OCI-LY7 (cell line): Measurements from ENCODE around the gene EIF4G2. TPM values are rescaled to one million over a fixed set of nuclear protein-coding genes. Genes with fewer than 3 reads are reported as not detected.
"Not testable (repeated sequence)": the region's sequence is repeated elsewhere in the genome, so short reads cannot be mapped to it uniquely, and the experiment has no call there.

Source experiments
- BruUV-seq: library from RNA; stranded (reverse); fragments of 400-500 nt; replicated peaks from 2 replicates; lab custom pipeline; 2021; lab: Mats Ljungman, UMichigan
- CTCF ChIA-PET: fragments of 300-600 bp; sonication (Branson Sonifier 250); formaldehyde crosslinking; loops from one replicate; lab custom pipeline; 2022; ENCODE audit warnings: antibody characterized with exemption; ENCODE audit not compliant: unreplicated experiment; lab: Charles Lee
- POLR2A ChIA-PET: fragments of 300-600 bp; sonication (Branson Sonifier 250); formaldehyde crosslinking; loops from one replicate; lab custom pipeline; 2022; ENCODE audit warnings: antibody characterized with exemption; lab: Charles Lee
- DNase-seq: peaks from one replicate; pipeline ENCODE4 v3.0.0-alpha.2; 2015; ENCODE audit warnings: low spot score
- H2AFZ ChIP-seq: fragments of 200-600 bp; sonication (generic), shearing (Covaris generic); 2 replicates; pipeline ENCODE4 v1.6.1; 2014; ENCODE audit warnings: mild to moderate bottlenecking, antibody characterized with exemption, low read length, moderate library complexity
- H3K27ac ChIP-seq: fragments of 200-600 bp; sonication (generic); 2 replicates; pipeline ENCODE4 v1.5.1; 2014; ENCODE audit warnings: mixed run types, low read depth, mild to moderate bottlenecking, moderate library complexity, low read length, inconsistent platforms; ENCODE audit not compliant: poor library complexity, severe bottlenecking
- H3K36me3 ChIP-seq: fragments of 200-600 bp; sonication (generic); 2 replicates; pipeline ENCODE4 v1.6.1; 2014; ENCODE audit warnings: mild to moderate bottlenecking, antibody characterized with exemption, low read length, moderate library complexity, mixed read lengths; ENCODE audit not compliant: insufficient read depth
- H3K4me1 ChIP-seq: fragments of 200-600 bp; sonication (generic); 2 replicates; pipeline ENCODE4 v1.5.1; 2014; ENCODE audit warnings: mild to moderate bottlenecking, low read length; ENCODE audit not compliant: insufficient read depth, poor library complexity, severe bottlenecking
- H3K4me2 ChIP-seq: fragments of 200-600 bp; sonication (generic); 2 replicates; pipeline ENCODE4 v1.6.1; 2014; ENCODE audit warnings: mild to moderate bottlenecking, low read length
- H3K4me3 ChIP-seq: fragments of 200-600 bp; sonication (generic); 2 replicates; pipeline ENCODE4 v1.5.1; 2014; ENCODE audit warnings: mild to moderate bottlenecking, low read depth, low read length; ENCODE audit not compliant: poor library complexity, severe bottlenecking
- H3K79me2 ChIP-seq: fragments of 200-600 bp; sonication (generic); 2 replicates; pipeline ENCODE4 v1.6.1; 2016; ENCODE audit warnings: low read depth, mild to moderate bottlenecking, low read length, moderate library complexity, mixed read lengths; ENCODE audit not compliant: insufficient read depth
- H3K9me2 ChIP-seq: fragments of 200-600 bp; sonication (generic); 2 replicates; pipeline ENCODE4 v1.6.1; 2016; ENCODE audit warnings: mild to moderate bottlenecking, low read length, mixed read lengths; ENCODE audit not compliant: insufficient read depth
- H3K9me3 ChIP-seq: fragments of 200-600 bp; sonication (generic); 2 replicates; pipeline ENCODE4 v1.6.1; 2014; ENCODE audit warnings: mild to moderate bottlenecking, mixed run types, low read length, mixed read lengths
- H4K20me1 ChIP-seq: fragments of 200-600 bp; sonication (generic); 2 replicates; pipeline ENCODE4 v1.6.1; 2014; ENCODE audit warnings: mild to moderate bottlenecking, antibody characterized with exemption, low read length, moderate library complexity, mixed read lengths; ENCODE audit not compliant: insufficient read depth
- CTCF ChIP-seq: fragments of 200-600 bp; sonication (generic); conservative IDR thresholded peaks from 2 replicates; pipeline ENCODE4 v1.5.1; 2014; ENCODE audit warnings: mild to moderate bottlenecking, antibody characterized with exemption, low read length, moderate library complexity, mixed read lengths
- EZH2phosphoT487 ChIP-seq: fragments of 200-600 bp; sonication (generic); IDR thresholded peaks from 2 replicates; pipeline ENCODE4 v1.6.1; 2018; ENCODE audit warnings: low read depth, borderline replicate concordance, mild to moderate bottlenecking, mixed run types, antibody characterized with exemption, low read length, moderate library complexity, mixed read lengths
- intact Hi-C: fragments of 100-400 bp; cut with micrococcal nuclease; formaldehyde crosslinking; loops from one replicate; pipeline ENCODE4 v1.10.0; 2022; ENCODE audit not compliant: unreplicated experiment
- total RNA-seq, 2 experiments: library from RNA; depleted of rRNA in 1 of 2; stranded (reverse); fragments of >200 nt in 1 of 2; shearing (Covaris generic) in 1 of 2; gene quantifications; 2 replicates each; pipeline ENCODE4 v1.2.3, GENCODE V29; 2014 to 2022

Gene EIF4G2
- total RNA-seq, 2 experiments from 2014 or later, result 317 to 502 TPM

- intact Hi-C loops, result no loop called here
- DNase-seq, result no peak
- Histone ChIP-seq H3K4me1 (peaks cover 5% of the 10 kb centered on the region), H3K4me2 (no peak overlapping the region), H3K79me2 (no peaks in the 10 kb centered on the region), H3K9me3 (no peaks in the 10 kb centered on the region), H3K4me3 (no peak overlapping the region), H3K9me2 (no peaks in the 10 kb centered on the region), H2AFZ (no peak overlapping the region), H3K27ac (no peak overlapping the region), H4K20me1 (no peaks in the 10 kb centered on the region), H3K36me3 (peaks cover under 1% of the 10 kb centered on the region)
- CTCF ChIA-PET, result no interaction called here
- BruUV-seq, result no TSS peak
- no peak for TF ChIP-seq CTCF
- TF ChIP-seq EZH2phosphoT487, result no peak
- POLR2A ChIA-PET, result interaction anchor here (1.1 to 1.5 kb wide), 3 partner anchors 14 to 16 kb away, joined by 3 to 4 read pairs (median 3); partner anchors contain the start of gene ZBED5
Measured at GRCh38 chr11:10844356-10844755, 35.6 kb upstream of the EIF4G2 start.

- Histone ChIP-seq H3K27ac (no peak overlapping the region), H3K36me3 (no peaks in the 10 kb centered on the region), H3K9me3 (no peaks in the 10 kb centered on the region), H4K20me1 (no peaks in the 10 kb centered on the region), H2AFZ (no peak overlapping the region), H3K79me2 (no peaks in the 10 kb centered on the region), H3K9me2 (no peaks in the 10 kb centered on the region), H3K4me1 (peaks cover 5% of the 10 kb centered on the region), H3K4me3 (no peak overlapping the region), H3K4me2 (no peak overlapping the region)
- ChIA-PET CTCF (no interaction called here), POLR2A (interaction anchor here (0.5 to 2.5 kb wide), 4 partner anchors 9 to 84 kb away, joined by 3 to 10 read pairs (median 5); no protein-coding TSS in a partner anchor)
- DNase-seq, result no peak
- no TSS peak for BruUV-seq
- no peak for TF ChIP-seq EZH2phosphoT487
- TF ChIP-seq CTCF, result no peak
- intact Hi-C loops, result no loop called here
Measured at GRCh38 chr11:10838881-10839280, 30.2 kb upstream of the EIF4G2 start.

GRCh38 chr11:10838083-10838482 lies 29.4 kb upstream of the EIF4G2 start:
- intact Hi-C loops, result no loop called here
- H3K79me2 ChIP-seq, result no peaks in the 10 kb centered on the region
- CTCF ChIA-PET, result interaction anchor here (1.0 kb wide), 1 partner anchor 13 kb away, joined by 5 read pairs; no protein-coding TSS in a partner anchor

GRCh38 chr11:10836884-10837283 lies 28.2 kb upstream of the EIF4G2 start:
- H3K4me3 ChIP-seq, H3K9me2 ChIP-seq, H3K4me2 ChIP-seq, DNase-seq, H2AFZ ChIP-seq, H4K20me1 ChIP-seq, H3K4me1 ChIP-seq, H3K9me3 ChIP-seq, H3K27ac ChIP-seq, H3K79me2 ChIP-seq, H3K36me3 ChIP-seq, intact Hi-C loops, BruUV-seq: not testable (repeated sequence)
- POLR2A ChIA-PET, result interaction anchor here (1.0 to 2.5 kb wide), 6 partner anchors 9 to 28 kb away, joined by 3 to 10 read pairs (median 4); partner anchors contain the start of gene EIF4G2
- CTCF ChIA-PET, result interaction anchor here (1.0 kb wide), 1 partner anchor 12 kb away, joined by 5 read pairs; no protein-coding TSS in a partner anchor

More at GRCh38 chr11:10838083-10838482, 29.4 kb upstream of the EIF4G2 start:
- Histone ChIP-seq H3K9me2 (no peaks in the 10 kb centered on the region), H3K9me3 (no peaks in the 10 kb centered on the region), H3K4me1 (peaks cover 5% of the 10 kb centered on the region), H3K36me3 (no peaks in the 10 kb centered on the region), H3K27ac (no peak overlapping the region), H3K4me2 (no peak overlapping the region), H2AFZ (no peak overlapping the region), H4K20me1 (no peaks in the 10 kb centered on the region), H3K4me3 (no peak overlapping the region)
- TF ChIP-seq EZH2phosphoT487 (no peak), CTCF (no peak)
- no TSS peak for BruUV-seq
- POLR2A ChIA-PET, result interaction anchor here (1.3 to 2.5 kb wide), 4 partner anchors 10 to 29 kb away, joined by 3 to 10 read pairs (median 6); partner anchors contain the start of gene EIF4G2
- DNase-seq, result no peak
